HEK293T (cell line): ENCODE data around the gene ERN1.

ENCODE experiments used
- CTCF ChIA-PET: fragments of 350-600 bp; formaldehyde crosslinking; extraction: SDS; loops from one replicate; lab custom pipeline; 2021; ENCODE audit warnings: antibody characterized with exemption, inconsistent platforms; lab: Yijun Ruan, JAX
- POLR2A ChIA-PET: fragments of 350-600 bp; formaldehyde crosslinking; extraction: SDS; loops from one replicate; lab custom pipeline; 2020; ENCODE audit warnings: antibody characterized with exemption, inconsistent platforms; lab: Yijun Ruan, JAX
- DNase-seq: peaks from one replicate; pipeline ENCODE4 v3.0.0; 2012; ENCODE audit warnings: mixed read lengths; ENCODE audit errors: extremely low spot score
- ARNT ChIP-seq: fragments of 450-650 bp; IDR thresholded peaks from 2 replicates; pipeline ENCODE4 v1.6.1; 2017; ENCODE audit warnings: mild to moderate bottlenecking
- BHLHE40 ChIP-seq: fragments of 450-650 bp; IDR thresholded peaks from 2 replicates; pipeline ENCODE4 v1.6.1; 2016; ENCODE audit warnings: mild to moderate bottlenecking, moderate library complexity, borderline replicate concordance
- CTBP1 ChIP-seq: fragments of 450-650 bp; IDR thresholded peaks from 2 replicates; pipeline ENCODE4 v1.6.1; 2016; ENCODE audit warnings: borderline replicate concordance
- ELF4 ChIP-seq: fragments of 450-650 bp; IDR thresholded peaks from 2 replicates; pipeline ENCODE4 v1.6.1; 2017; ENCODE audit warnings: antibody characterized with exemption
- FOXA1 ChIP-seq: fragments of 450-650 bp; IDR thresholded peaks from 2 replicates; pipeline ENCODE4 v1.6.1; 2016; ENCODE audit warnings: mild to moderate bottlenecking
- FOXK2 ChIP-seq: fragments of 450-650 bp; IDR thresholded peaks from 2 replicates; pipeline ENCODE4 v1.6.1; 2016; ENCODE audit warnings: mild to moderate bottlenecking
- FOXM1 ChIP-seq: fragments of 450-650 bp; IDR thresholded peaks from 2 replicates; pipeline ENCODE4 v1.6.1; 2017; ENCODE audit warnings: mild to moderate bottlenecking, borderline replicate concordance
- HDGF ChIP-seq: fragments of 450-650 bp; IDR thresholded peaks from 2 replicates; pipeline ENCODE4 v1.6.1; 2017; ENCODE audit warnings: antibody characterized with exemption, borderline replicate concordance
- L3MBTL2 ChIP-seq: fragments of 450-650 bp; conservative IDR thresholded peaks from 2 replicates; pipeline ENCODE4 v1.6.1; 2016; ENCODE audit warnings: mild to moderate bottlenecking
- LEF1 ChIP-seq: fragments of 450-650 bp; IDR thresholded peaks from 2 replicates; pipeline ENCODE4 v1.6.1; 2017; ENCODE audit warnings: mild to moderate bottlenecking, borderline replicate concordance
- NFRKB ChIP-seq: fragments of 450-650 bp; IDR thresholded peaks from 2 replicates; pipeline ENCODE4 v1.6.1; 2016; ENCODE audit warnings: mild to moderate bottlenecking, moderate library complexity
- SP1 ChIP-seq: fragments of 450-650 bp; IDR thresholded peaks from 2 replicates; pipeline ENCODE4 v1.6.1; 2017
- SUZ12 ChIP-seq: fragments of 450-650 bp; IDR thresholded peaks from 2 replicates; pipeline ENCODE4 v1.6.1; 2016; ENCODE audit warnings: mild to moderate bottlenecking
- TARDBP ChIP-seq: fragments of 450-650 bp; IDR thresholded peaks from 2 replicates; pipeline ENCODE4 v1.6.1; 2016
- ZNF384 ChIP-seq: fragments of 450-650 bp; IDR thresholded peaks from 2 replicates; pipeline ENCODE4 v1.6.1; 2016
- TF ChIP-seq, protein P1 (sequence below): fragments of 450-650 bp; IDR thresholded peaks from 2 replicates; pipeline ENCODE4 v1.6.1; 2016

The ERN1 gene

DNA sequence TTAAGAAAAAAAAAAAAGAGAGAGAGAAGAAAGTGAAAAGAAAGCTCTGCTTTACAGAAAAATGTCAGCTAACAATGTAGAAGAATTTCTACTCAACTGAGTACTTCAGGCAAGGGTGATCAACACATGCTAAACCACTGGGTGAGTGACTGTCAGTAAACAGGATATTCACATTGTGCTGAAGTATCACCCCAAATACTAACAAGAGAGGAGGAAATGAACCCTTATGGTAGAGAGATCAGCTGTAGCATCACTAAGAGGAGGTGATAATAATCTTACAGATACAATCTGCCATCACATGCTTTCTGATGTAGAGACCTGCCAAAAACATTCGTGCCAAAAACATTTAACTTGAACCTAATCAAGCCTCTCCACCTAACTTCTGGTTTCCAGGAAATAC, 78.8 kb downstream of the ERN1 start:
- ChIA-PET POLR2A (interaction anchor here (1.2 kb wide), 1 partner anchor 95 kb away, joined by 3 read pairs; no protein-coding TSS in a partner anchor), CTCF (no interaction called here)
- DNase-seq, result no peak
- no peak for TF ChIP-seq NFRKB
- TF ChIP-seq ELF4, result no peak
- TF ChIP-seq ARNT, result no peak
- no peak for TF ChIP-seq FOXM1
- no peak for TF ChIP-seq HDGF
- no peak for TF ChIP-seq LEF1
- TF ChIP-seq SUZ12, result no peak
- no peak for TF ChIP-seq FOXA1
- no peak for TF ChIP-seq SP1
- TF ChIP-seq ZNF384, result no peak
- TF ChIP-seq BHLHE40, result no peak
- no peak for TF ChIP-seq L3MBTL2
- TF ChIP-seq FOXK2, result no peak
- no peak for TF ChIP-seq TARDBP
- TF ChIP-seq CTBP1, result no peak
- TF ChIP-seq, protein P1, sequence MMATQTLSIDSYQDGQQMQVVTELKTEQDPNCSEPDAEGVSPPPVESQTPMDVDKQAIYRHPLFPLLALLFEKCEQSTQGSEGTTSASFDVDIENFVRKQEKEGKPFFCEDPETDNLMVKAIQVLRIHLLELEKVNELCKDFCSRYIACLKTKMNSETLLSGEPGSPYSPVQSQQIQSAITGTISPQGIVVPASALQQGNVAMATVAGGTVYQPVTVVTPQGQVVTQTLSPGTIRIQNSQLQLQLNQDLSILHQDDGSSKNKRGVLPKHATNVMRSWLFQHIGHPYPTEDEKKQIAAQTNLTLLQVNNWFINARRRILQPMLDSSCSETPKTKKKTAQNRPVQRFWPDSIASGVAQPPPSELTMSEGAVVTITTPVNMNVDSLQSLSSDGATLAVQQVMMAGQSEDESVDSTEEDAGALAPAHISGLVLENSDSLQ, result no peak

DNA sequence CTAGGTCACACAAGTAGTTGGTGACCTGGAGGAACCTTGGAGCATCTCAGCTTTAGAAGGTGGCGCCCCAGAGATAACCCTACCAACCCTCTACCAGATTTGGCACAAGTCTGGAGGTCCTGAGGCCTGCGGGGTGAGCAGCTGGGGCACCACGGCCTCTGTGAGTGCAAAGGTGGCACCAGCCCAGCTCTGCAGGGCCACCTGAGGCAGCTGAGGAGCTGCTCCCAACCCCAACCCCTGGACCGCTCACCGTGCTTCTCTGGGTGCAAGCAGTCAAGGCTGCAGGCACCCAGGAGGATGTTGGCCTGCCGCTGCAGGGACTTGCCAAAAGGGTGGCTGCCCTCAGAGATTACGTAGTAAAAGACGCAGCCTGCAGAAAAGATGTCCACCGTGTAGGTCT, 81.1 kb downstream of the ERN1 start:
- CTCF ChIA-PET, result interaction anchor here (0.6 kb wide), 1 partner anchor 85 kb away, joined by 3 read pairs; no protein-coding TSS in a partner anchor
- POLR2A ChIA-PET, result no interaction called here
- TF ChIP-seq TARDBP (no peak), ARNT (no peak), SUZ12 (no peak), BHLHE40 (no peak), ZNF384 (no peak), ELF4 (no peak), SP1 (no peak), L3MBTL2 (no peak), CTBP1 (no peak), FOXA1 (no peak), LEF1 (no peak), NFRKB (no peak), HDGF (no peak), FOXK2 (no peak)
- TF ChIP-seq, protein P1, result no peak
- DNase-seq, result no peak

DNA sequence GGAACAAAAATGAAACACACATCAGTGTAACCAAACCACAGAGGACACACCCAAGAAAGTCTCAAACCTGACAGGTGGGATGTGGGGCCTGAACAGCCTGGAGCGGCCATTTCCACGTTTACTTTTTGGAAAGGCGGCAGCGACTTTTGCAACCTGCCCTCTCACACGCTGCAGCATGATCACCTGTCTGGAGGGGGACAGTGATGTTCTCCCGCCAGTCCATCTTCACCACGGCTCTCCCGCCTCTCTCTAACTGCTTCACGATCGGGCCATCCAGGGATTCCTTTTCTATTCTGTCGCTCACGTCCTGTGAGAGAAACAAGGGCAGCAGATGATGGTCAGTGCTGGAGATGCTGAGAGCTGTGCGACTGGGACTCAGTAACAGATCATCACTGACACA, 84.8 kb downstream of the ERN1 start:
- no peak for DNase-seq
- ChIA-PET CTCF (interaction anchor here (3.2 kb wide), 1 partner anchor 88 kb away, joined by 7 read pairs; no protein-coding TSS in a partner anchor), POLR2A (no interaction called here)
- TF ChIP-seq ARNT (no peak), ZNF384 (no peak), L3MBTL2 (no peak)

DNA sequence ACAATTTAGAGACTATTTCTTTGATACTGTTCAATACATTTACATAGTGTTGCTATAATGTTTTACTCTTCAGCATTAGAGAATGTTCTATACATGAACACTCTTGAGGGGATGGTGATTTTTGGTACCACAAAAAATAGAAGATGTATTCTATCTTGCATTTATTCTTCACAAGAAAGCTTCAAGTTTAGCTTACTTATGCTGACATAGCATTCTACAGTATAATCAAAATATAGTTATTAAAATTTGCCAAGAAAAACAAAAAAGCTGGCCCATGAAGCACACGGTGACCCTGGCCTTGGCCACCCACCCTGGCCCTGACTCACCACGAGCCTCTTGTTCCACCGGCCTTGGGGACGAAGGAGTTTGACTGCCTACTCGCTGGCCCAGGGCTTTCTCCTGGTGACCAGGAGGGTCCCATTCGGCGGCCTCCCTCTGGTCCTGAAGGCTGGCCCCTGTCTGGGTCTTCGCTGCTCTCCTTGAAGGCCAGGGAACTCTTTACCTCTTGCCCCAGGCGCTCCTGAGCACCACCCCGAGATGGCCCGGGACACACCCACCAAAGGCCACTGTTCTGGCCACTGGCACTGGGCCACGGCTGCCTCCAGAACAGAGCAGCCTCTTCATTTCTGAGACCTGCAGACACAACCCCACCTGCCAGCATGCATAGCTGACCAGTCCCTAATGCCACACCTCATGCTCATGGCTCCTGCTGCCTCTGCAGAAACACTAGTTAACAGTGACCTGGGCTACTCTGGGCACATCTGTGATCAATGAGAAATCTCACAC, 87.1 kb downstream of the ERN1 start:
- no peak for DNase-seq
- ChIA-PET POLR2A (no interaction called here), CTCF (interaction anchor here (0.6 to 1.3 kb wide), 3 partner anchors 21 to 91 kb away, joined by 3 to 4 read pairs (median 3); no protein-coding TSS in a partner anchor)

DNA sequence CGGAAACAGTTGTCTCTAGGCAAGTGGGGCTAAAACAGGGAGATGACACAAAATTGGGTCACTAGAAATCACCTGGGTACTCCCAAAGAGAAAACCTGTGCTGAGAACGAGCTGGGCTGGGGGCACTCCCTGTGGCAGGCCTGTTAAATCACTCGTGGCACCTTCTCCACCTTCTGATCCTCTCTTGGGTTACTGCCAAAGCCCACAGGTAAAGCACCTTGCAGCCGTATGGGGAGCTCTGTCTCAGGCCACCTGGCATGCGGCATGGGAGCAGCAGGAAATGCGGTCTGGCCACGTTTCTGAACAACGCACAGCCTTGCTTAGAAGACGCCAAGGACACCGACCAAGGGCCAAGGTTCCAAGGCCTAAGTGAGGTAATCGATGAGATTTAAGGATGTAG, 88.0 kb downstream of the ERN1 start:
- DNase-seq, result no peak
- ChIA-PET POLR2A (no interaction called here), CTCF (interaction anchor here (1.3 kb wide), 1 partner anchor 22 kb away, joined by 4 read pairs; no protein-coding TSS in a partner anchor)
- TF ChIP-seq SUZ12, result no peak
- TF ChIP-seq NFRKB, result no peak
- no peak for TF ChIP-seq ELF4
- TF ChIP-seq HDGF, result no peak
- TF ChIP-seq SP1, result no peak
- TF ChIP-seq TARDBP, result no peak
- TF ChIP-seq FOXM1, result no peak
- TF ChIP-seq L3MBTL2, result no peak
- no peak for TF ChIP-seq FOXA1

More for the DNA sequence above, 87.1 kb downstream of the ERN1 start:
- TF ChIP-seq FOXK2, result no peak
- TF ChIP-seq ELF4, result no peak

DNA sequence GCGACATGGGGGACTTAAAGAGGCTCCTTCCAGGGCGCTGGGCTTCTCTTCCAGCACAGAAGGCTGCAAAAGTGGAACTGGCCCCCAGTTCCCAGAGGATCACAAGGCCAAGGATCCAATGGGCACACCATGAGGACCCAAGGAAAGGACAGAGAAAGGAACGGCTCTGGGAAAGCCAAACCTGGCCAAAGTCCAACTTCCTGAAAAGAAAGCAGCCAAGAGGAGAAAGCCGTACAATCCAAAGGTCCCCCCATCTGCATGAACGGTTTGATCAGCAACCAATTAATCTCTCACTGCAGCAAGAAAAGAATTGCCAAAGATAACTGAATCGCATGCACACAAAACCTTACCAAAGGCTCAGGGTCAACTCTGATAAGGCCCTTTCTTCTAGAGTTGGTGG, 89.7 kb downstream of the ERN1 start:
- TF ChIP-seq TARDBP, result no peak
- TF ChIP-seq ARNT, result no peak
- no peak for TF ChIP-seq BHLHE40
- TF ChIP-seq CTBP1, result no peak
- no peak for TF ChIP-seq ZNF384
- no peak for TF ChIP-seq HDGF
- no peak for TF ChIP-seq ELF4
- TF ChIP-seq, protein P1, result no peak
- TF ChIP-seq FOXM1, result no peak
- TF ChIP-seq NFRKB, result no peak
- no peak for TF ChIP-seq FOXA1
- no peak for TF ChIP-seq SUZ12
- TF ChIP-seq L3MBTL2, result no peak
- no peak for TF ChIP-seq FOXK2
- no peak for TF ChIP-seq SP1
- no peak for TF ChIP-seq LEF1
- DNase-seq, result no peak
- CTCF ChIA-PET, result interaction anchor here (1.0 kb wide), 1 partner anchor 12 kb away, joined by 3 read pairs; no protein-coding TSS in a partner anchor
- POLR2A ChIA-PET, result no interaction called here
